Stimulated activated CD8-positive, alpha-beta memory T cell treated with anti-CD3 and anti-CD28 coated beads, Interleukin-12 subunit alpha, Interleukin-12 subunit beta, amount 100 ng/mL, for 24 hours (primary cell): ENCODE measurements around the gene KIF1A.
"Not testable (repeated sequence)": the region's sequence is repeated elsewhere in the genome, so short reads cannot be mapped to it uniquely, and the experiment has no call there.

Source experiments
- DNase-seq: peaks from one replicate; pipeline ENCODE4 v3.0.0-alpha.2; 2020; ENCODE audit errors: extremely low read depth

The KIF1A gene

DNA sequence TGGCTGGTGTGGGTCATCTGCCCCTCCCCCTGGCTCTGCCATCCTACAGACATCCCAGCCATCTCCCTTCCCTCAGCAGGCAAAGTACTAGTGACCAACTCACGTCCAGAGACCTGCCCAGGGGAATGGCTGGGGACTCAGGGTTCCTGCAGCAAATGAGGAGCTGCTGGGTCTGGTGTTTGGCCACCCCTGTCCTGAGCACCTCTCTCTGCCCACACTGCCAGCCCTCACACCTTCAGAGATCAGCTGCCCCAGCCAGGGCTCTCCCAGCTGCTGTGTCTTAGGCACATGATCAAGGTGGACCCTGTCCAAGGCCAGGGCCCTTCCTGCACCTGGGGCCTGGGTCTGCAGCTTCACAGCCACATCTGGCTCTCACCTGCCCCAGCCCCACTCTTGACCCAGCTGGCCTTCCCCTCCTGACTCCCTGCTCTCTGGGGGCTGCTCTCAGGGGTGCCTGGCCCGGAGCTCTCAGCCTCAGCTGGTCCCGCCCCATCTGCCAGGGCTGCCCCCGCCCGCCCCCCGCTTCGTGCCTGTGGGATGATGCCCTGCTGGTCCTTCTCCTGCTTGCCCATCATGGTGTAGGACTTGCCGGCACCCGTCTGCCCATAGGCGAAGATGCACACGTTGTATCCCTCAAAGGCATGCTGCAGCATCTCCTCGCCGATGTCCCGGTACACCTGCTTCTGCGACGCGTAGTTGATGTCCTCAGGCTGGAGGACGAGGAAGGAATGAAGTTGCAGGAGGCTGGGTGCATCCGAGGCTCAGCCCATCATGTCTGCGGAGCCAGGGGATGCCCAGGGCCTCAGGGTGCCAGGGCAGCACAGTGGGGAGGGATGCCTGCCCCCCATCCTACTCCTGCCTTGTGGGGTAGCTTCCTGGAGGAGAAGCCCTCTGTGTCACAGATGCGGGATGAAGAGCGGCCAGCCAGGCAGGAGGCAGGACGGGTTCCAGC, 32.2 kb downstream of the KIF1A start:
- DNase-seq = no peak

DNA sequence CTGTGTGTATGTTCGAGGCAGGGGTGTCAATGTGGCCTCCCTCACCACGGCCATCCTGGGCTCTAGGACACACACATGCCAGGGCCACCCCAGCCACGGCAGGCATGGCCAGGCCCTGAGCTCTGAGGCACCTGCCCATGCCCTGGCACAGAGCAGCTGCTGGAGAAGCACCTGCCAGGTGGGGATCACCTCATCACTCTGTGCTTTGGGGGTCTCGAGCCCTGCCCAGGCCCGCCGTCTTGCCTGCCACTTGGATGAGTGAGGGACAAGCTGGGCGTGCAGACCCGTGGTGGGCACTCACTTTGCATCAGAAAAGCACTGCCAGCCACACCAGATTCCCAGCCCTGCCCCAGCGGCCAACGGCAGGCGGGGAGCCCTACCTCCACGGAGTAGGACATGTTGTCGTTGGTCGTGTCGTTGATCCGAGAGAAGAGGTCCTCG, 33.1 kb downstream of the KIF1A start:
- DNase-seq = no peak

DNA sequence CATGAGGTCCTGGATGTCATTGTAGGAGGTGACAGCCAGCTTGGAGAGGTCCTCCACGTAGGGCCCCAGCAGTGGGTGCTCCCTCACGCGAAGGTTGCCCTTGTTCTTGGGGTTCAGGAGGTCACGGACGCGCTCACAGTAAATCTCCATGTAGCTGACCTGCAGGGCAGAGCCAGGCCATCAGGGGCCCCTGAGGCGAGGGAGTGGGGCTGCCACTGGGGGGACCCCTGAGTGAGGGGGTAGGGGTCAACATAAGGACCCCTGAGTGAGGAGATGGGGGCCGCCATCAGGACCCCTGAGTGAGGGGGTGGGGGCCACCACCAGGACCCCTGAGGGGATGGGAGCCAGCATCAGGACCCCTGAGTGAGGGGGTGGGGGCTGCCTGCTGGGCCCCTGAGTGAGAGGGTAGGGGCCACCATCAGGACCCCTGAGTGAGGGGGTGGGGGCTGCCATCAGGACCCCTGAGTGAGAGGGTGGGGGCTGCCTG, 33.6 kb downstream of the KIF1A start:
- no peak for DNase-seq

DNA sequence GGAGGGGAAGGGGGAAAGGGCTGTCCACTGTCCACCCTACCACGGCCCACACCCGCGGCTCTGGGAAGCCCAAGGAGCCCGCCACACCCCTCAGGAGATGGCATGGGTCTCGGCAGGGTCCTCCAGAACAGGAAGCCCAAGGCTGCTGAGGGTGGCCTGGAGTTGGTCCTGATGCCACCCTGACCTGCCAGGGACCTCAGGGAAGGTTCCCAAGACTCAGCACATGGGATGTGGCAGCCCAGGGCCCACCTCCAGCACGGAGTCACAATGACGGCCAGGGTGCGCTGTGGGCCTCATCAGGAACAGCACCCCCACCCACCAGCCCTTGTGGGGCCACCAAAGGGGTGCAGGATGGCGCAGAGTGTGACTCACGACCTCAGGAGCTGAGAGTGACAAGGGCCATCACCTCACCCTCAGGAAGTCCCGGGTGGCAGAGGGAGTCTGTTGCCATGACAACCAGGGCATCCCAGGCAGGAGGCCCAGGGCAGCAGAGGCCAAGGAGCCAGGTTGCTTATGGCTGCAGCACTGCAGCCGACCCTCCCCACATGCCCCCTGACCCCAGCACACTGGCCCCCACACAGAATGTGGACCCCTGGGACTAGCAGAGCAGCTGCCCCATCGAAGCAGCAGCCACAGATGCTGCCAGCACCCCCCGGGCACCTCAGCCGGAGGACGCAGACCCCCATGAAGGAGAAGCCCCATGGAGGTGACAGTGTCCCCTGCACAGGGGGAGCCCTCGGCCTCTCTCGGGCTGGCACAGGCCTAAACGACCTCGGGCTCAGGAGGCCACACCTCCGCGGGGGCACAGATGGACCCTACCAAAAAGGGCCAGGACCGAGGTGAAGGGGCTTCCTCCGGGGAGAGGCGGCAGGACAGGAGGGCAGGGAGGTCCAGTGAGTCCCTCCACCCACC, 34.3 kb downstream of the KIF1A start:
- DNase-seq = no peak

DNA sequence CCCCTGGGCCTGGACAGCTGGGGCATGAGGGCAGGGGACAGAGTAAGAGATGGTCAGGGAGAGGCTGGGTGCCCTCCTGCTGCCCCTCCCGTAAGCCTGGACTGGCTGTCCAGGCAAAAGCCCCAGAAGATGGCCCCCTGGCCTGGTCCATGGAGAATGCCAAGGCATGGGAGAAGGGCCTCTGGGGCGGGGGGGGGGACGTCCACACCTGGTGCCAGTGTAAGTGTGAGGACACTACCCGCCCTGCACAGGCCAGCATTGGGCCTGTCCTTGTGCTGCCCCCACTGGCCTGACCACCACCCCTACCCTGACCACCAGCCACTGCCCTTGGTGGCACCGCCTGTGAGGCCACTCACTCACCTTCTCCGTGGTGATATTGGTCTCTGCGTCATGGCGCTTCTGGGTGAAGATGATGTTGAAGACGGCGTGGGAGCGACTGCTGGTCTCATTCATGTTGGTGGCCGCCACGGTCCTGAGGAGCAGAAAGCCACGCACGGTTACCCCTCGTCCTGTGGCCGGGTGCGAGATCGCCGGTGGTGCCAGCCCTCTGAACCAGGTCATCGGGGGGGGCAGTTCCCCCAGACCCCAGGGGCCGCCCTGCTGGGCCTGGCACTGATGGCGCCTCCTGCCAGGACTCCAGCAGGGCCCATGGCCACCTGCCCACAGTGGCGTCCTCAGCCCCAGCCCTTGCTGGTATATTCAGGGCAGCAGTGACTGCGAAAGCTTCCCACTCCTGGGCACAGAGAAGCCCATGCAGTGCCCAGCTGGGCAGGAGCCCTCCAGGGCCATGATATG, 35.2 kb downstream of the KIF1A start:
- DNase-seq = no peak

DNA sequence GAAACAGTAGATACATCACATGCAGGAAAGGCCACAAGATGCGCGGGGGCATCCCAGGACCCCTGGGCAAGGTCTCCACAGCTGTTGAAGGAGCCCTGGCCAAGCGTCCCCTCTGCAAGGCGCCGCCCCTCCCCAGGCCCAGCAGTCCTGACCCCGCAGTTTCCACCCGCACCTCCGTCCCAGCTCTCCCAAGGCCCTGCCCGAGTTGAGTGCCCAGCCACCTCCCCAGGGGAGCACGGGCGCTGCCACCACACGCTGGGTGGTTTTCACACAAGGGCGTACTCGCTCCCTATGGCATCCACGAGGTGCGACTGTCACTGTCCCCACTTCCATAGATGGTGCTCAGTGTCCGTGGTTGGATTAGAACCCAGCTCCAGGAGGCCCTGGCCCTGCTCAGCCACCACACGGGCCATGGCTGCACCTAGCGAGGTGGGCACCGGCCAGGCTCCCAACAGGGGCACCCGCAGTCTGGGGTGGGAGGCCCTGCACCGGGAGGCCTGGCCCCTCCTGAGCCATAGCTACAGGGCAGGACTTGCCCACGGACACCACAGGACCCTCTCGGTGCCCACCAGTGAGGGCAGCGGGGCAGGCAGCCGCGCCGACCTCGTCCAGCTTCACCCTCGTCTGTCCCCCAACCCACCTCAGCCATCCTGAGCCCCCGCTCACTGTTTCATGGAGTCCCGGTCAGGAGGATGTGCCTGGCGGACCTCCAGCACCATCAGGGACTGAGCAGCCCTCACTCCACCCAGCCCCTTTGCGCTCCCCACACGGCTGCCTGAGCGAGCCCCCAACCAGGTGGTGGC, 36.0 kb downstream of the KIF1A start:
- no peak for DNase-seq

DNA sequence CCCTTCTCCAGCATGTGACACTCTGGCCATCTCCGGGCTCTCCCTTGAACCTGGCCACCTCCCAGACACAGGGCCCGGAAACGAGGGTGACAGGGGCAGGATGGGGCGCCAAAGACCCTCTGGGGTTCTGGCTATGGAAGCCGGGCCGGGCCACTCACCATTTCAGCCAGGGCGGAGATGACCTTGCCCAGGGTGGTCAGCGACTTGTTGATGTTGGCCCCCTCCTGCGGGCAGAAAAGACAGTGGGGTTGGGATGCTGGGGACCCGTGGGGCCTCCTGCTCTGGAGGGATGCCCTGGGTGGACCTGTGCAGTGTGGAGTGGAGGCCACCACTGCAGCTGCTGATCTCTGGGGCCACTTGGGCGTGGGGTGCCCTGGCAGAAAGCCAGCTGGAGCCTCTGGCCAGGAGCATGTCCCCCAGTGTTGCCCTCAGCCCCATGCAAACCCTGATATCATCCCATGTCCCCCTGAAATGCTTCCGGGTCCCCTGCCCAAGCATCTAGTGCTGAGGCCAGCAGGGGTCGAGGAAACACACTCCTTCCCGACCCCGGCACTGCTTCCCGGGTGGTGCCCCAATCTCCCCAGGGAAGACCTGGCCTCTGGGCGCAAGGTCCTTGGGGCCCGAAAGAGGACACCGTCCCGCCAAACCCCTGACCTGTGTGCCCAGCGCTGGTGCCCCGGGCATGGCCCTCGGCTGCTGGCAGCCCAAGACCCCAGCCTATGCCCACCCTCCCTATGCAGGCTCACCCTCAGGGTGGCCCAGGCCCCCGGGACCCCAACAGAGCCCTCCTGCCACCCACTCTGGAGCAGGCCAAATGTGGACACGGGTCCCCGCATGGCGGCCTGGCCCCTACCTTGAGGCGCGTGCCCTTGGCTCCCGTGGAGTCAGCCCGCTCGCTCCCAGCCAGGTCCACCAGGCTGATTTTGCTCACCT, 36.9 kb downstream of the KIF1A start:
- DNase-seq = no peak

DNA sequence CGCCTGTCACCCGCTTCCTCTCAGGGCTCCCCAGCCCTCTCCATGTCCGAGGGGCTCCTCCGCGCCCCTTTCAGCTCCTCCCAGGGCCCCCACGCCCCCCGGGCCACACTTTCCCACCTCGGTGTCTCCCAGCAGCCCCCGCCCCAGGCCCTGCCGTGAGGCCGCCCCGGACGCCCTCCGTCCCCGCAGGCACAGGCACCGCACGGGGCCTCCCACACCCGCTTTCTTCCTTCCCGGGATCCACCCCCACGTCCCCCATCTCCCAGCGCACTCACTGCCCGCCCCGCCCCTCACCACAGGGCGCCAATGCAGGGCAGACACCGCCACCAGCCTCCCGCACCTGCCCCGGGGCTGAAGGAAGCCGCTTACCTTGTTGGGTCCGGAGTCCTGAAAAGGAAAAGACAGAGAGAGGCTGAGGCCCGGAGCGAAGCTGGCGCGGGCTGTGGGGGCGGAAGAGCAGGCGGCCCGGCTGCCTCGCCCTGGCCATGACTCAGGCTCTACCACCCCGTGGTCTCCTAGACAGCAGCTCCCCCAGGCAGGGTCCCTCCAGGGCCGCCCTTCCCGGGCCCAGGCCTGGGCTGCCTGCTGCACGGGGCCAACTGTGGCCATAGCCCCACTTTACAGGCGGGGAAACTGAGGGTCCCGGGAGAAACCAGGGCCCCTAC, 37.7 kb downstream of the KIF1A start:
- DNase-seq = no peak

DNA sequence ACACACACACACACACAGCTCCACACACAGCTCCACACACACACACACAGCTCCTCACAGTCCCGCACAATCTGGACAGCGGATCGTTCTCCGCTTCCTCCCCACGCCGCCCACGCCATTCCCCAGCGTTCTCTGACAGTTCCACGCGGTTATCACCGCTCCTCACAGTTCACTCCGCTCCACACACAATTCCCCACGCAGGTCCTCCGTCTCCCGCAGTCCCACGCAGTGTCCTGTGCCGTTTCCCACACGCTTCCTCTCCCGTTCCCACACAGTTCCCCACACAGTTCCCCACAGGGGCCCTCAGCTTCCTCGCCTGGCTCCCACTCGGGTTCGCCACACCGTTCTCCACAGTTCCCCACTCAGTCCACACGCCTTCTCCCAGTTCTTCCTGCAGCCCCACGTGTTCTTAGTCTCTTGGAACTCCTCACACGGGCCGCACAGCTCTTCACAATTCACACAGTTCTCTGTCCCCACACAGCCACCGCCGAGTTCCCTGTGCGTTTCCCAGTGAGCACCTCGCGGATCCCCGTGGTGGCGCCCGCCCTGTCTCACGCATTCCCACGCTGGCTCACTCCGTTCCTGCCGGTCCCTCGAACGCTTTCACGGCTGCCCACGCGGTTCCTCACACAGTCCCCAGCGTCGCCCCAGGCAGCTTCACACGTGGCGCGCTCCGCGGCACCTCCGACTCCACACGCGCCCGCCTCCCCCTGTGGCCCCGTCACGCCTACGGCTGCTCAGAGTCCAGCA, 38.4 kb downstream of the KIF1A start:
- no peak for DNase-seq

DNA sequence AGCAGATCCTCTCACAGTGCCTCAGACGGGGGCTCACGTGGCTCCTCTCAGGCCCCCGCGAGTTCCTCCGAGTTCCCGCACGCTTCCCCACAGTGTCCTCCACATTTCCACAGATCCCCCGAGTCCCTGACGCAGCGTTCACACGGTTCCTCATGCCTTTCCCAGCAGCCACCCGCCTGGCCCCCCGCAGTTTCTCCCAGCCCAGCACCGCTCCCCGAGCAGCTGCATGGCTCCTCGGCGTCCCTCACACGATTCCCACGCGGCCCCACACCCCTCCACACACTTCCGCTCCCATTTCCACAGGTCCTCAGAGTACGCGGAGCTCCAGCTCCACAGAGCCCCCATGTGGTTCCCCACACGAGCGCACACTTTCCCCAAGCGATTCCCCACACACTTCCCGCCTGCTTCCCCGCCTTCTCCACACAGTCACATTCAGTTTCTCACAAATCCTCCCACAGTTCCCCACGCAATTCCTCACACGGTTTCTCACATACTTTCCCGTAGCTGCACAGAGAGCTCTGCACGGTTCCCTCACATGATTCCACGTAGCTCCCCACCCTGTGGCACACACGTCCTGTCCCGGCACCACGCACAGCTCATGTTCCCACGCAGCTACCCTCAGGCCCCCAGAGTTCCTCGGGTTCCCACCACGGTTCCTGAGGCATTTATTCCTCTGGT, 39.9 kb downstream of the KIF1A start:
- DNase-seq = no peak

DNA sequence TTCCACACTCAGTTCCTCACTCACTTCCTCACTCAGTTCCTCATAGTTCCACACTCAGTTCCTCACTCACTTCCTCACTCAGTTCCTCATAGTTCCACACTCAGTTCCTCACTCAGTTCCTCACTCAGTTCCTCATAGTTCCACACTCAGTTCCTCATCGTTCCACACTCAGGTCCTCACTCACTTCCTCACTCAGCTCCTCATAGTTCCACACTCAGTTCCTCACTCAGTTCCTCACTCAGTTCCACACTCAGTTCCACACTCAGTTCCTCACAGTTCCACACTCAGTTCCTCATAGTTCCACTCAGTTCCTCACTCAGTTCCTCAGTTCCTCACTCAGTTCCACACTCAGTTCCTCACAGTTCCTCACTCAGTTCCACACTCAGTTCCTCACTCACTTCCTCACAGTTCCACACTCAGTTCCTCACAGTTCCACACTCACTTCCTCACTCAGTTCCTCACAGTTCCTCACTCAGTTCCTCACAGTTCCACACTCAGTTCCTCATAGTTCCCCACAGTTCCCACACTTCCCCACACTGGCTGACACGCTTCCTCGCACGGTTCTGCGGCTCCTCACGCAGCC, 40.7 kb downstream of the KIF1A start:
- DNase-seq = not testable (repeated sequence)

DNA sequence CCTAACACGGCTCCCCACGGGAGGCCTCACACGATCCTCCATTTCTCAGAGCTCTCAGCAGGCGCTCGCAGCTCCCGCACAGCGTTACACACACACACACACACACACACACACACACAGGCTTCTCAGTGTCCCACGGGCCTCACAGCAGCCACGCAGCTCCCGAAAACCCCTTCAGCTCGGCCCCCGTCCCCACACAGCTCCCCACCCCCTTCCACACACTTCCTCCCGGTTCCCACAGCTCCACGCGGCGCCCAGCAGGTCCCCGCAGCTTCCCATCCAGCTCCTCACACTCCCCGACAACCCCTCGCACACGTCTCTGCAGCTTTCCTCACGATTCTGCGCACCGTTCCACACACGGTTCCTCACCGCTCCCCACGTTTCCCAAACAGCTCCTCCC, 41.6 kb downstream of the KIF1A start:
- DNase-seq = no peak

DNA sequence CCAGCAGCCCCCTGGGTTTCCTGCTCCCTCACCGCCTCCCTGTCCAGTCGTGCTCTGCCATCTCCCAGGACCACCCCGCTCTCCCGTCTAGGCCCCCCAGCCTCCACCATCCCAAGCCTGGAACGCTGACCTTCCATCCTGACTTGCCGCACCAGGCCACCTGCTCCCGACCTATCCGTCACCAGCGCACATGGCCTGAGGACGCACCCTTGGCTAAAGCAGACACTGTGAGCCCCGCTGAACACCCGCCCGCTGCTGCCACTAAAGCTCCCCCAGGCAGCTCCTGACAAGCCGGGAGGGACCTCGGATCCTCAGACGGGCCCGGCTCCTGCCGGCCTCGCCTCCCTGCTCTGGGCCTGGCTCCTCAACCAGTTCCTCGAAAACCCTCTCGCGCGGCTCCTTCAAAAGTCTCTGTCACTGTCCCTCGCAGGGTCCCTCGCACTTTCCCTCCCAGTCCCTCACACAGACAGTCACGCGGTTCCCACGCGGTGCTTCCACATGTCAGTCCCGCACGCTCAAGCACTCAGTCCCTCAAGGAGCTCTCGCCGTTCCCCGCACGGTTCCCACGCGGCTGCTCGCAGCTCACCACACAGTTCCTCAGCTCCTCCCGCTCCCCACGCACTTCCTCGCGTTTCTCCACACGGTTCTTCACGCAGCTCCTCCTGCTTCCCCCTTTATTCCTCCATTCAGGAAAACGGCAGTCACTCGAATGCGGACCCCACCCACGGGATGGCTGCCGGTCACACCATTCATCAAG, 42.4 kb downstream of the KIF1A start:
- no peak for DNase-seq

DNA sequence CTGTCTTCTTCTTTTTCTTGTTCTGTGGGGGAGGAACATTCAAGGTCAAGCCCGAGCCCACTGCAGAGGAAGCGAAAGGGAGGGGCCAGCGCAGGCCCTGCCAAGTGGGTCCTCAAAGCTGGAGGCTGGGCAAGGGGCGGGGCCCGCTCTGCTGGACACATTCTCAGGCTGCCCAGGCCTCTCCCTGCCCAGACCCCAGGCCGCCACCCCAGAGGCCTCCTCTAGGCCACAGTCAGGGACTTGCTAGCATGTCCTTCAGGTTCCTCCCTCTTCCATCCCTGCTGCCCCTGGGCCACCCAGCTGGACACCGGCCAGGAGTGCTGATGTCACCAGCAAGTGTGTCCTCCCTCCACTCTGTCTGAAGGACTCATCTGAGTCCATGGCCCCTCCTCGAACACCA, 44.1 kb downstream of the KIF1A start:
- DNase-seq = no peak

DNA sequence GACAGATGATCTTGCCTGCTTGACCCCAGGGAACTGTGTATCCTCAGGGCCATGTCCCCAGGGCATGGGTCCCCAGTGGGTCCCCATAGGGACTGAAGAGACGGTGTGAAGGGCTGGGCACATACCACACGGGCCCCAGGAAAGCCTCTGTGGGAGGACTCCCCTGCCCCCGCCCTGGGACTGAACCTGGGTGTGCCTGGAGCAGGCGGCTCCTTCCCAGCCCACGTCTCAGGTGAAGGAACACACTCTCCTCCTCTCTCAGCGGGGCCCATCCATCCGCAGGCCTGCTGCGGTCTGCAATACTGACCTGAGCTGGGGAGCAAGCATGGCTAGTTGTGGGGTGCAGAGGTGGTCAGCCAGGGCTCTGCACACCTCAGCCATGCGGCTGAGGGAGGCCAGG, 45.2 kb downstream of the KIF1A start:
- no peak for DNase-seq

DNA sequence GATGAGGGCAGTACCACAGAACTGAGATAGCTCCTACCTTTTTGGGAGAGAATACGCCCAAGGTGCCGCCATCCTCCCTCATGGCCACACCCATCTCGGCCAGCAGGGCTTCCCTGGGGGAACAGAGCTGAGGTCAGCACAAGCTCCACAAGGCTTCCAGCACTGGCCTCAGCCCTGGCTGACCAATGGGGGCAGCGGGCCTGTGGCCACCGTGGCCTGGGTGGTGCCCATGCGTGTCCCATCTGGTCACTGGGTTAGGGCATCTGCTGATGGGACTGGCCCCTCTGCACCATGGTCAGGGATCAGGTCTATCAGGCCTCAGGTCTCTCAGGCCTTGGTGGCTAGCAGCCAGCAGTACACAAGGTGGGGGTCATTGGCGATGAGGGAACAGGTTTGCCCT, 50.9 kb downstream of the KIF1A start:
- no peak for DNase-seq

DNA sequence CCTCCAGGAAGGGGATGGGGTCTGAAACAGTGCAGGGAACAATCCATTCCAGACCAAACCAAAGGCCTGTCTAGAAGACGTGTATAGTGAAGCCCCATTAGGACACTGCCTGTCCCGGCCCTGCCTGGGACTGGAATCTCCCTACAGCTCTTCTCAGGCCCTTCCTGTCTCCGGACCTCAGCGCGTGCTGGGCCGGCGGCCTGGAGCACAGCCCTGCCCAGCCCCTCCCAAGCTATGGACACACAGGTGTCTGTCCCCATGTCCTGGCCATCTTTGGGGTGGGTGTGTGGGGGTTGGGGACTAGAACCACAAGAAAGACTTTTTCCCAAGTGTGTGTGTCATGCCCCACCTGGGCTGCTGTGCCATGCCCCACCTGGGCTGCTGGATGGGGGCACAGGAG, 51.8 kb downstream of the KIF1A start:
- DNase-seq = no peak
